NCI-H446 treated with DMSO at 0.1 percent for 48 hours (cell line): Measurements from ENCODE around the gene CD53.
"Not testable (repeated sequence)": the region's sequence is repeated elsewhere in the genome, so short reads cannot be mapped to it uniquely, and the experiment has no call there.

Experiments
- DNase-seq: peaks from one replicate; lab custom pipeline; 2025; lab: John Stamatoyannopoulos, UW

CD53 gene

DNA sequence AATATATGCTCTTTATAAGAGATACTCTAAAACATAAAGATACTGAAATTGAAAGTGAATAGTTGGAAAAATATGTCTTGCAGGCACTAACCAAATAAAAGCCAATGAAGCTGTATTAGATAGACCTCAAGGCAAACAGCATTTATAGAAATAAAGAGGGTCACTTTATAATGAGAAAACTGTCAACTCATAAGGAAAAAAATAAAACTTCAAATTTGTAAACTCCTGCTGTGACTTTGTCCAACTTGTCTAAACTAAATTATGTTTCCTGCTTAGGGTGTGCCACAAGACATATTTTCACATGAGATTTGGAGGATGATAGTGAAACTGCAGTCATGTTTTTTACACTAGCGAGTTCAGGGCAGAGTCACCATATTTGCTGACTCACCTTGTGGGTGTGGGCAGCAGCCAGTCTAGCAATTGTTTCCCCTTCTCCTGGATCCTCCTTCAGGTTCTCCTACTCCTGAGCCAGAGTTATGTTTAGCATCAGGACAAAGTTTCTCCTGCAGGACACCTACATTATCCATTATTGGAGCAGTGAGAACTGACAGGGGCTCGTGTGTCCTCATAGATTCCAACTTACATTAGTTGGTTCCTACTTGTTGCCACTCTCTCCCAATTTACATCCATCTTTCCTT lies 43.8 kb downstream of the CD53 start:
- DNase-seq = no peak

DNA sequence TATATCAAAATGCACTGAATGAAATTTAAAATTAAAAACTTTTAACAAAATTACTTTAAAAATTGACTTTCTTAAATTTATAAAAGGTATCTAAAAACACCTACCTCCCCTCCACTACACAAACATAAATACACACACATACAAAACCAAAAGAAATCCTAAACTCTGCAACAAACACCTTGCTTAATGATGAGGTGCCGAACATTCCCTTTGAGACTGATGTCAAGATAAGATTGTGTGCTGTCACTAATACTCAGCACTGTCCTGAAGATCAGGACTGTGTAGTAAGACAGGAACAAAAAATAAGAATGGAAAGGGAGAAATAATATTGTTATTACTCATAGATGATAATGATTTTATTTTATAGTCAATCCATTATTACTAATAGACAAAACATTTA lies 45.1 kb downstream of the CD53 start:
- no peak for DNase-seq

DNA sequence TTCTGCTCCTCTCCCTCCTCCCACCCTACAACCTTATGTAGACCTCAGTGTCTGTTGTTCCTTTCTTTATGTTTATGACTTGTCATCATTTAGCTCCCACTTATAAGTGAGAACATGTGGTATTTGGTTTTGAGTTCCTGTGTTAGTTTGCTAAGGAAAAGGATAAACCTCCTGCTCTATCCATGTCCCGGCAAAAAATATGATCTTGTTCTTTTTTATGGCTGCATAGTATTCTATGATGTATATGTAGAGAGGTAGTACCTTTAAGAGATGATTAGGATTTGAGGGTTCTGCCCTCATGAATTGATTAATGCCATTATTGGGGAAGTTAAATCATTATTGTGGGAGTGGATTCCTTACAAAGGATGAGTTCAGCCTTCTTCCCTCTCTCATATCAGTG lies 49.0 kb downstream of the CD53 start:
- no peak for DNase-seq

DNA sequence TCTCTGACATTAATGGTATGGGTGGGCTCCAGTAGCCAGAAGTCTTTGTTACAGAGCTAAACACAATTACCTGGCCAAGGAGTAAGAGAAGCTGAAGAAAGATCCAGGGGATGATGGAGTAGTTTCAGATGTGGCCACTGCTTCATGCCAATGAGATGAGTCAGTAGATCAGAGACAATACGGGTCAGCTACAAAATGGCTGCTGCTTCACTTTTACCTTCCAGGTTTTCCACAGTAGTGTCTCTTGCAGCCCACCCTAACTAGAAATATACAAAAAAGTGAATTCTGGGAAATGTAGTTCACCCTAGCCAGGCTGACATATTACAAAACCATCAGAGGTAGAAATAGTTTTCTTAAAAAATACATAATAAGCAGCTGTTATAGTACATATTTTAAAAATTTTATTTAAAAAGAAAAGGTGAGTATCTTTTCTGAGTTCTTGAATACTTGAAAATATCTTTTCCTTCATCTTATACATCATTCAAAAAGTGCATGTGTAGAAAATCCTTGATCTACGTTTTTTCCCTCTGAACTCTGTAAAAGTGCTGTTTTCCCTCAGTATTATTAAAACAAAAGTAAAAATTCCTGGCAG lies 54.6 kb downstream of the CD53 start:
- no peak for DNase-seq

DNA sequence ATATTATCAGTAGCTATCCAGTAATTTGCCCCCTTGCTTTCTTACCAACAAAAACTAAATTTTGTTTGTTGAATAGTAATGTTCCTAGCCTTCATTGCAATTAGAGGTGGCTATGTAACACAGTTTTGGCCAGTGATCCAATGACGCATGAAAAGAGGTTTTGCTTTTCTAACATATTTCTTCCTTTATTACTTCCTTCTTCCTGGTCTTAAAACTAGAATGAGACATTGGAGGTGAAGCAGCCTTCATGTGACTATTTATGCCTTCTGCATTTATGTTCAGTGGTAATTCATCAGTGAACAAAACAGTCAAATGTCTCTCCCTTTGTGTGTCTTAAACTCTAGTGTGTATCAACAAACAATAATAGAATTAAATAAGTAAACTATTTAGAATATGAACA lies 55.2 kb downstream of the CD53 start:
- DNase-seq = no peak

DNA sequence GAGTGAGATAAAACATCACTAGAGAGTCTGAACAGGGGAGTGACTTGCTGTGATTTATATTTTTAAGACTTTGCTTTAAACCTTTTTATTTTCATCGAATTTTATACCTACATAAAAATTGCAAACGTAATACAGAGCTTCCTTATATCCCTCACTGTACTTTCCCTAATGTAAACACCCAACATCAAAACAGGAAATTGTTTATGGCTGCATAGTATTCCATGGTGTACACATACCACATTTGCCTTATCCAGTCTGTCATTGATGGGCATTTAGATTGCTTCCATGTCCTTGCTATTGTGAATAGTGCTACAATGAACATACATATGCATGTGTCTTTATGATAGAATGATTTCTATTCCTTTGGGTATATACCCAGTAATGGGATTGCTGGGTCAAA lies 56.0 kb downstream of the CD53 start:
- no peak for DNase-seq

DNA sequence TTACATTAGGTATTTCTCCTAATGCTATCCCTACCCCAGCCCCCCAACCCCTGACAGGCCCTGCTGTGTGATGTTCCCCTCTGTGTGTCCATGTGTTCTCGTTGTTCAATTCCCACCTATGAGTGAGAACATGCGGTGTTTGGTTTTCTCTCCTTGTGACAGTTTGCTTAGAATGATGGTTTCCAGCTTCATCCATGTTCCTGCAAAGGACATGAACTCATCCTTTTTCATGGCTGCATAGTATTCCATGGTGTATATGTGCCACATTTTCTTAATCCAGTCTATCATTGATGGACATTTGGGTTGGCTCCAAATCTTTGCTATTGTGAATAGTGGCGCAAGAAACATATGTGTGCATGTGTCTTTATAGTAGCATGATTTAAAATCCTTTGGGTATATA lies 58.1 kb downstream of the CD53 start:
- DNase-seq = not testable (repeated sequence)

DNA sequence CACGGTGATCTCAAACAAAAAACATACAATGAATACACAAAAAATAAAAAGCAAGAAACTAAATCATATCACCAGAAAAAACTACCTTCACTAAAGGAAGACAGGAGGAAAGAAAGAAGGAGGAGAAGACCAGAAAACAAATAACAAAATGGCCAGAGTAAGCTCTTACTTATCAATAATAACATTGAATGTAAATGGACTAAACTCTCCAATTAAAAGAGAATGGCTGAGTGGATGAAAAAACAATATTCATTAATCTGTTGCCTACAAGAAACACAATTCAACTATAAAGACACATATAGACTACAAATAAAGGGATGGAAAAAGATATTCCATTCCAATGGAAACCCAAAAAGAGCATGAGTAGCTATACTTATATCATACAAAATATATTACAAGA lies 63.6 kb downstream of the CD53 start:
- DNase-seq = no peak

DNA sequence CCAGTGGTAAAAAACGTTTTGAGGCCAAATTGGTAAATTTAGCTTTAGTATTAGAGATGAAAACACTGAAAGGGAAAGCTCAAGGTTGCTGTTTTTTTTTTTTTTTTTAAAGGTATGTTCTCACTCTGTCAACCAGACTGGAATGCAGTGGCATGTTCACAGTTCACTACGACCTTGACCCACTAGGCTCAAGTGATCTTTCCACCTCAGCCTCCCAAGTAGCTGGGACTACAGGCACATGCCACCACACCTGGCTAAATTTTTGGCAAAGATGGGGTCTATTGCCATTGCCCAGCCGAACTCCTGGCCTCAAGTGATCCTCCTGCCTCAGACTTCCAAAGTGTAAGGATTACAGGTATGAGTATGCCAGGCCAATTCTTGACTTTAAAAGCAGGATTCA lies 71.9 kb downstream of the CD53 start:
- no peak for DNase-seq

DNA sequence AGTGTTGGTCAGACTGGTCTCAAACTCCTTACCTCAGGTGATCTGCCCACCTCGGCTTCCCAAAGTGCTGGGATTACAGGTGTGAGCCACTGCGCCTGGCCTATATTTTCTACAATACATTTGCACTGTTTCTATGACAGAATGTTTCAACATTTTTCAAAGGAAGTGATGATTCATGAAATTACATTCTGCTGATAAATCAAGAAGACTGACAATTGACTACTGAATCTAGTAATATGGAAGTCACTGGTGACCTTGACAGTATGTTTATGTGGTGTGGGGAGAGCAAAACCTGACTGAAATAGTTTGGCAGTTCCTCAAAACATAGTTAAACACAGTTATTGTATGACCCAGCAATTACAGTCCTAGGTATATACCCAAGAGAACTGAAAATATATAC lies 72.7 kb downstream of the CD53 start:
- DNase-seq = no peak

DNA sequence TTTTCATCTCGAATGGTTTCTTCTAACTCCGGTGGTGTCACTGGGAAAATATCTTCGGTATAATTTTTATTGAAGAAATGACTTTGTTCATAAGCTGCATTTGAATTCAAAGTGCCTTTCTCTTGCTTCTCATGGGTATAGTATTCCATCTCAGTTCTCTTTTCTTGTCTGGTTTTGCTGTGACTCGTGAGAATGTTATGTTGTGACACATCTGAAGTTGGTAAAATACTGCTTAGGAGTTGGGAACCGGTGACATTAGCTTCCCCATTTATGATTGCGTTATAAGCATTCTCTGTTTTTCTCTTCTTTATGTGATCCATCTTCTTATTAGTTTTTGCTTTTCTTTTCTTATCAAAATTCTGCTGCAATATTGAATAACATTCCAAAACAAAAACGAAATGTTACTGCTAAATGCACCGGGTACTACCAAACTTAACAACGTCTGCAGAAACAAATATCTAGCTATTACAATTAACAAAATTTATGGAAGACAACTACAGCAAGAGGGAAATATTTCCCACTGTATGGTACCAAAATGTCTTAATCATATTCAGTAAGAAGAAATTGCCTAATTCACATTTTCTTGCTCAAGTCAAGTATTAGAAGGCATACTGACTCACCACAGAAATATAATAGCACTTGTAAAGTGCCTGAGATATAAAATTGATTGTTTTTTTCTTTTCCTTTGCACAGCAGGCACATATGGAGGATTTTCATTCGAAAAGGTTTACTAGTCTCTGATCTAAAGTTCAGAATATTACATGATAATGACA lies 75.3 kb downstream of the CD53 start:
- no peak for DNase-seq
